SK-N-DZ (cell line): Measurements from ENCODE around the gene FNDC3B.

Experiments
- DNase-seq: peaks from one replicate; pipeline ENCODE4 v3.0.0-alpha.2; 2015; ENCODE audit warnings: low spot score

Gene FNDC3B

DNA sequence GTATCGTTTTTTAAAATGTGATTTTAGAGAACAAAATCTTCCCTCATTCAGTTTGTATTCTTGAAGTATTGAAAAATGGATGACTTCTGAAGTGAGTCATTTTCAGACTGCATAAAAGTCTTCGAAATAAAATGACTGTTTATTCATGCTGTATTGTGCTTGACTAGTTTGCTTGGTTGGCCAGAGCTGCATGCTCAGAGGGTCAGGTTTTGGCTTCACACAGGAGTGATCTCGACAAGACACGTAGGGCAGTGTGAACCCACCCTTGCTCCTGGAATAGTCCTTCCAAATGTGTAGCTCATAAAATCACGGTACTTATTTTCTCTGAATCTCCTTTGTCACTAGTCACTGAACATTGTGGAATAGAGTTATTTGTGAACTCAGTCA lies 73.3 kb downstream of the FNDC3B start:
- no peak for DNase-seq

- DNase-seq = no peak
Measured at GRCh38 chr3:172113710-172114109, 74.3 kb downstream of the FNDC3B start.

DNA sequence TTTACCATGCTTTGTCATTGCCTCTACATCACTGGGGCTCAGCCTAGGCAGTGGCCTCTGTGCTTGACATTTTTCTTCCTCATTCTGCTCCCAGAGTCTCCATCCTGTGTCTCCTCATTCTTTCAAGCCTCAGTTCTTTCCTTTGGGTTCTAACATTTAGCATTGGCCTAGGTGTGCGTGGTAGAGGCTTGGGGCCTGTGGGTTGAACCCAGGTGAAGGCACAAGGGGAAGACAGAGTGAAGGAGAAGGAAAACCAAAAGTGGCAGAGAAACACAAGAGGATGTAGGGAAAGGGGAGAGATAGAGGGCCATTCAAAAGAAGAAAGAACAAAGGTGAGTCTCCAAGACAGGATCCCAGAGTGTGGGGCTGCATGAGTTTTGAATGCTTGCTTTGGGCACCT lies 75.7 kb downstream of the FNDC3B start:
- no peak for DNase-seq

DNA sequence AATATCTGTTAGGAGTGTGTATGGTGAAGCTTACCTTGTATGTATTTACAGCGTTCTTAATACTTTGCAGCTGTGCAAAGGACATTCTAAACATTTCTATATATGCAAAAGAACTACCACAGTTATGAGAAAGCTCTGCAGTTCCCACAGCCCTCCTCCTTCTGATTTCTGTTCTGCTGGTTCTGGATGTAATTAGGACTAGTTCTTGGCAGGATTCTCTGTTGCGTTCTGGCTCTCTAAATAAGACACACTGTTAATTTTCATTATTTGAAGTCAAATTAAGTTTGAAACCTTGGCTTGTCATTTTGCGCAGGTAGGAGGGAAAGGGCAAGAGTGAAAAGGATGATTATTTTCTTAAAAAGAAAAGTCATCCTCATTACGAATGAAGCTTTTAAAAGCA lies 76.4 kb downstream of the FNDC3B start:
- DNase-seq = no peak

- no peak for DNase-seq
Measured at GRCh38 chr3:172118019-172118418, 78.6 kb downstream of the FNDC3B start.

GRCh38 chr3:172119266-172119969 lies 80.0 kb downstream of the FNDC3B start:
- no peak for DNase-seq

- no peak for DNase-seq
Measured at GRCh38 chr3:172120912-172121311, 81.5 kb downstream of the FNDC3B start.

GRCh38 chr3:172121981-172122380 lies 82.6 kb downstream of the FNDC3B start:
- DNase-seq = no peak

DNA sequence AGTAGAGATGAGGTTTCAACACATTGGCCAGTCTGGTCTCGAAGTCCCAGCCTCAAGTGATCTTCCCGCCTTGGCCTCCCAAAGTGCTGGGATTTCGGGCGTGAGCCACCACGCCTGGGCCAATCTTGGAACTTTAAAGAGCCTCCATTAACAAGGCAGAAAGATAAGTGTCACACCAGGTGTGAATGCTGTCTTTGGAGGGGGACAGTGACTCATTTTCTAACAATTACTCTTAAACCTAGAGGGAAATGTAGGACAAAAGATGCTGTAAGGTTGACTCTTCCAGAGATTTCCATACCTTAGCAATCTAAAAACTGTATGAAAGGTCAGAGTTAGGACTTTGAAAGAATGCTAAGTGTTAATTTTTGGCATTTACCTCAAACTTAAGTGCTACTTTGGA lies 84.9 kb downstream of the FNDC3B start:
- DNase-seq = no peak

- no peak for DNase-seq
Measured at GRCh38 chr3:172125053-172125452, 85.7 kb downstream of the FNDC3B start.

DNA sequence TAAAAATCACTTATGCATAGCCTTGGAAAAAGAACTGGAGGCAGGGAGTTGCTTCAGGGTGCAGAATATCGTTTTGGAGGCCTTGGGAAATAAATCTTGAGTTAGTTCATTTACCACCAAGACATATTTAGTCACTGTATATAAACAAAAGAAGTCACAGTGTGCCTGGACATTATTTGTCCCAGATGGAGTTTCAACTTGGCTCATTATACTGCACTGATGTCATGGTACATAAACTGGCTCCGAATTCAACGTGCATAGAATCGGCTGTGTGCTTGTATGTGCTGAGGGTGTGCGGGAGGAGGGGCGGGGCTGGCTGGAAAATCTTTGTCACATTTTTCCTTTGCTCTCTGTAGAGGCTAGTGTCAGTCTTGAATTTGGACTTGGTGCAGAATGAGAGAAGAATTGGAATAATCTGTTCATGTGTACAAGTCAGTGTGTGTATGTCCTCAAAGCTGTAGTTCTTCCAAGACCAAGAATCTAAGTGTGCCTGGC lies 86.6 kb downstream of the FNDC3B start:
- no peak for DNase-seq

DNA sequence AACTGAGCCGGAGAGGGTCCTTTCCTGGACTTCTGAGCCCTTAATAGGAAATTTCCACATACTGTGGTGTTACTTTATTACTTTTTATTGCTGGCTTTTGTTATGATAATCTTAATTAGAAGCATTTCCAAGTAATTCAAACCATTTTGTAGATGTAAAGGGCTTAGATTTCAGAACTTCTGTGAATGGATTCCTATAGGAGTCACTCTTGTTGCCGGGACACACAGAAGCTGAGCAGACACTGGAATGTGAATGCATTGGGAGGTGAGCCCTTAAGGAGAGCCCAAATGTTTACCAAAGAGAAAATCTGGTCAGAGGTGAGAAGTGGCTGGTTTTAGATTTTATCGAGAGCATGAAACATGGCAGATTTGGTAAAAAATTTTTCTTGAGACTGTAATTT lies 87.4 kb downstream of the FNDC3B start:
- DNase-seq = no peak

DNA sequence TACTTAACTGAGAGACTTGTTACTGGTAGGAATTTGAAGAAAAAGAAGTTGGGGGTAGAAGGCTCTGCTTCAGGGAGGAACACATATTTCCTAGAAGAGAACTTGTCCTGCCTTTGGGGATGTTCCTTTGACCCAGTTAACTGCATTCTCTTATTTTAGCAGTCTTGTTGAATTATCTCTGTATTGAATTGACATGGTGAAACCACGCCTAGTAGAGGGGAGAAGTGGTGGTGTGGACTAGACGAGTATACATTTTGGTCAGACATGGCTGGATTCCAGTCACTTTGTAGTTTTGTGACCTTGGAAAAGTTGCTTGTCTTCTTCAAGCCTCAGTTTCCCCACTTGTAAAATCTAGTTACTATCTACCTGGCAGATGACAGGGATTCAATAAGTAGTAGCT lies 87.8 kb downstream of the FNDC3B start:
- DNase-seq = no peak

GRCh38 chr3:172127929-172128580 lies 88.7 kb downstream of the FNDC3B start:
- no peak for DNase-seq

- no peak for DNase-seq
Measured at GRCh38 chr3:172128858-172129257, 89.5 kb downstream of the FNDC3B start.

DNA sequence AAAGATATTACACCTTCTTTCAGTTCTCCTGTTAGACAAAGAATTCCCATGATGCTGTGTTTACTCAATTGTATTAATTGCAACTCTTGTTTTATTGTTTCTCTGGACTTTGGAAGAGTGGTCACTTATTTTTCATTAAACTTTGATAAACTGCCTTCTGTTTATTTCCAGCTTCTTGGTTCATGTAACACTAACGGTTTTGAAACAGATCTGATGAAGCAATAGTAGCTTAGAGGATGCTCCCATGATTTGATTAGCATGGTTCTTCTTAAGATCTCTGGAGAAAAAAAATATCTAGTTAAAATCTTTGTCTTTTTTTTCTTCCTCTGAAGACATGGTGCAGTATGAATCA lies 90.1 kb downstream of the FNDC3B start:
- DNase-seq = no peak

DNA sequence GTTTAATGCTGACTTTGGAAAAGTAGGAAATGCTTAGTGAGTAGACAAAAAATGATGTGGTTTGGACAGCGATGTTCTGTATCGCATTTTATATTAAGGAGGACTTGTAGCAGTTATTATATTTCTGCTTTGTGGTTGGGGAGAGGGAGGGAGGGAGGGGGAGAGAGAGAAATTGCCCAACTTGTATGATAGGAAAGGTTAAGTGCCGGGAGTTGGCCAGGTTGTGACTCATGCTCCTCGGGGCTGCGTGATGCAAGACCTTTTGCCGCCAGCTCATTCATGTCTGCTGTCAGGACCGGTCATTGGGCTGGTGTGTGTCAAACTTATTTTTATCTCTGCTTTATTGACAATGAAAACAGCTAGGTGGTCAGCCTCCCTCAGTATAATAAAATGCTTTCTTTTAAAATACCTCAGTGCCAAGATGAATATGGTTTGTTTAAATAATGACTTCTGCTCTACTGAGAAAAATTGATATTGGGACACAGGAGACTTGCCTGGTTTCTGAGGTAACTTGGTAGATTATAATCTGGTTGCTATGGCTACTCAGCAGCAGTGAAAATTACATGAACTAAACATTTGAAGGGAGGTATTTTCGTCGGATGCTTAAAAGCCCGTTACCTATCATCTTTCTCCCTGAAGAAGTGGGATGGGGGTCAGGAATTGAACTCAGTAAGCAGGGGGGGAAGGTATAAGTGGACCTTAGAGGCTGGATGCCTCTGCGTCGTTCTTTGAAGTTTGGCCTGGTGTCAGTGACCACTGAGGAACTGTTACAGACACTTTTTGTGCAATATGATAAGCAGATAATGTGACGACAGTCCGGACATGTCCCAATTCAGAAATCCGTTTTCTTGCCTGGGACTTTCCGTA lies 90.7 kb downstream of the FNDC3B start:
- DNase-seq = peak; percentile 84

GRCh38 chr3:172130717-172131050 lies 91.3 kb downstream of the FNDC3B start:
- no peak for DNase-seq

DNA sequence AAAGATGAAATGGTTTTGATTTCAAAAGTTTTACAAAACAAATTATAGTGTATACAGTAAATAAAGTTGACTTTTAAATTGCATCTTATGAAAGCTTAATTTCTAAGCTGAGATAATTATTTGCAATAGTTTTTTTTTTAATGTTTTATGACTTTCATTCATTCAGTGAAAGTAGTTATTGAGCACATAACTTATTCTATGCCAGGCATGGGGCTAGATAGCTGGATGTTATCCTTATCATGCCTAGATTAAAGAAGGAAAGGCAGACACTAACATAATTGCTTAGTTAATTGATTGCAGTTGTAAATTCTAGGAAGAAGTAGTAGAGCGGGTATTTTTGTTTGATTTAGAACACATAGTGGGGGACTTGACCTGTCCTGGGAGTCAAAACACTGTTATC lies 92.4 kb downstream of the FNDC3B start:
- DNase-seq = no peak

DNA sequence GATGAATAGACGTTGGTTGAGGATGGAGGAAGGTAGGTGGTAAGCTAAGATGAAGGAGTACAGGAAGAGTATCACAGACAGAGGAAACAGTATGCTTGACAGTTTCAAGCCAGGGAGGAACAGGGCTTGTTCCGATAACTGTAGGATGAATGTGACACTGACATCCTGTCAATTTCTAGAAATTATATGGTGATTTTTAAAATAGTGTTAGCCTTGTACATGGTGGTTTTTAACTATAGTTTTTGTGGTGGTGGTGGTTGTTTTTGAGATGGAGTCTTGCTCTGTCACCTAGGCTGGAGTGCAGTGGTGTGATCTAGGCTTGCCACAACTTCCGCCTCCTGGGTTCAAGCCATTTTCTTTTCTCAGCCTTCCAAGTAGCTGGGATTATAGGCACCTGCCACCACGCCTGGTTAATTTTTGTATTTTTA lies 92.8 kb downstream of the FNDC3B start:
- DNase-seq = no peak

GRCh38 chr3:172132721-172133311 lies 93.4 kb downstream of the FNDC3B start:
- DNase-seq = no peak

DNA sequence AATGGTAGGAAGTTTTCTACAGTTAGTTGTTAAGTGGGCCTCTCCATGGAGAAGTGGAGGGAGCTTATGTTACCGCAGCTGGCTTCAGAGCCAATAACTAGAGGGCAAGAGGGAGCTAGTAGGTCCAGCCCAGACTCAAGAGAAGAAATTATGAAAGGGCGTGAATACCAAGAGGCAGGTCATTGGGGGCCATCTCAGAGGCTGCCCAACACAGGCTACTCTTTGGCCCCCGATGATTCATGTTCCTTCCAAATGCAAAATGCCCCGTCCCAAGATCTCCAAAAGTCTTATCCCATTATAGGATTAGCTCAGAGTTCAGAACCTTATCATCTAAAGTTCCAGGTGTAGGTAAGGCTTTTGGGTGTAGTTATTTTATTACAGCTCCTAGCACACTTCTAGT lies 94.5 kb downstream of the FNDC3B start:
- DNase-seq = no peak
